Hepatic stellate cell (primary cell): ENCODE measurements around the gene OOSP2.

Source experiments
- DNase-seq: peaks from one replicate; pipeline ENCODE4 v3.0.0; 2011; ENCODE audit warnings: low spot score

Gene OOSP2

GRCh38 chr11:60080535-60080934 lies 40.3 kb downstream of the OOSP2 start:
- no peak for DNase-seq

GRCh38 chr11:60084631-60085273 lies 44.5 kb downstream of the OOSP2 start:
- DNase-seq = no peak

GRCh38 chr11:60085909-60086308 lies 45.7 kb downstream of the OOSP2 start:
- DNase-seq = no peak

DNA sequence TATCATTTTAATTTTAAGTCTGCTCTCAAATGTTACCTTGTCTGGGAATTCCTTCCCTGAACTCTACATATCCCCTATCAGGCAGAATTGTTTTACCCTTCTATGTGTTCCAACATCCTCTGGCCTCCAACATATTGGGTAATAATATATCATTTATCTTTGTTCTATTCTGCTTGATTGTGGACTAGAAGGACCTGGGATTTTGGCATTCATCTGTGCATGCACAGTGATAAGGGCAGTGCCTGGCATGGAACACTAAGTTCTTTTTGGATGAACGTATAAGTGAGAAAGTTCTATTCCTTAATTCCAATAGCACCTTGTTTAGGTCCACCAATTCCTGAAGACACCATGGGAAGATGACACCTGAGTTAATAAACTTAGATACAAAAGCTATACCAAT lies 47.0 kb downstream of the OOSP2 start:
- no peak for DNase-seq

DNA sequence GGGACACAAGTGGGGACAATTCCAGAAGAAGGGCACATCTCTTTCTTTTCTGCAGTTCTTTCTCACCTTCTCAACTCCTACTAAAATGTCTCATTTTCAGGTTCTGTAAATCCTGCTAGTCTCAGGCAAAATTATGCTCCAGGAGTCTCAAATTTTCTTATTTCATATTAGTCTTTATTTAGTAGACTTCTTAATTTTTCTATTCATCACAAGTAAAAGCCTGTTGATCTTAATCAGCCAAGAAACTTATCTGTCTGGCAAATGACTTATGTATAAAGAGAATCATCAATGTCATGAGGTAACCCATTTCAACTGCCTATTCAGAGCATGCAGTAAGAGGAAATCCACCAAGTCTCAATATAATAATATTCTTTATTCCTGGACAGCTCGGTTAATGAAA lies 48.2 kb downstream of the OOSP2 start, which contains the start of gene MS4A2:
MS4A2 (plus strand) TSS at position 301 of the 400 bp plus-strand sequence. CDS start 102 bp downstream, outside the sequence.
- no peak for DNase-seq

DNA sequence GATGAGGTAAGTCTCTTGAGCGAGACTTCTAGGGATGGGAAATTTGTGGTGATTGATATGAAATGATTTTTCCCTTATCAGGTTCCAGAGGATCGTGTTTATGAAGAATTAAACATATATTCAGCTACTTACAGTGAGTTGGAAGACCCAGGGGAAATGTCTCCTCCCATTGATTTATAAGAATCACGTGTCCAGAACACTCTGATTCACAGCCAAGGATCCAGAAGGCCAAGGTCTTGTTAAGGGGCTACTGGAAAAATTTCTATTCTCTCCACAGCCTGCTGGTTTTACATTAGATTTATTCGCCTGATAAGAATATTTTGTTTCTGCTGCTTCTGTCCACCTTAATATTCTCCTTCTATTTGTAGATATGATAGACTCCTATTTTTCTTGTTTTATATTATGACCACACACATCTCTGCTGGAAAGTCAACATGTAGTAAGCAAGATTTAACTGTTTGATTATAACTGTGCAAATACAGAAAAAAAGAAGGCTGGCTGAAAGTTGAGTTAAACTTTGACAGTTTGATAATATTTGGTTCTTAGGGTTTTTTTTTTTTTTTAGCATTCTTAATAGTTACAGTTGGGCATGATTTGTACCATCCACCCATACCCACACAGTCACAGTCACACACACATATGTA lies 55.4 kb downstream of the OOSP2 start:
- DNase-seq = no peak

- DNase-seq = no peak
Measured at GRCh38 chr11:60097189-60097588, 57.0 kb downstream of the OOSP2 start.
